ENCODE measurements around the gene PTN.

GRCh38 chr7:137258552-137258951 lies 85.0 kb downstream of the PTN start:
- TF ChIP-seq CTCF (IDR thresholded peaks at IDR 0.05): no peak
- no peak for TF ChIP-seq ZFX (IDR thresholded peaks at IDR 0.05; ENCODE audit: borderline replicate concordance)
